ENCODE data around the gene EML1.

The EML1 gene

GRCh38 chr14:99841436-99842071, 48.3 kb downstream of the EML1 start:
- Histone ChIP-seq H3K4me3 (ENCODE audit: low read depth, low read length) (no peak overlapping the region), H3K36me3 (no peaks in the 10 kb centered on the region), H3K27me3 (no peaks in the 10 kb centered on the region), H3K9me3 (no peaks in the 10 kb centered on the region), H3K4me1 (no peaks in the 10 kb centered on the region)
- no peak for DNase-seq
- no peak for TF ChIP-seq CTCF (IDR thresholded peaks at IDR 0.05; ENCODE audit: low read depth, low read length)

GRCh38 chr14:99842141-99842540, 48.9 kb downstream of the EML1 start:
- H3K36me3 ChIP-seq: no peaks in the 10 kb centered on the region
- DNase-seq: no peak
- H3K9me3 ChIP-seq: no peaks in the 10 kb centered on the region
- no peak overlapping the region for H3K4me3 ChIP-seq (ENCODE audit: low read depth, low read length)
- no peaks in the 10 kb centered on the region for H3K4me1 ChIP-seq
- H3K27me3 ChIP-seq: no peaks in the 10 kb centered on the region
- TF ChIP-seq CTCF (IDR thresholded peaks at IDR 0.05; ENCODE audit: low read depth, low read length): no peak

- no peak for TF ChIP-seq CTCF (IDR thresholded peaks at IDR 0.05; ENCODE audit: low read depth, low read length)
- Histone ChIP-seq H3K4me3 (ENCODE audit: low read depth, low read length) (no peak overlapping the region), H3K36me3 (no peaks in the 10 kb centered on the region), H3K9me3 (no peaks in the 10 kb centered on the region), H3K4me1 (peaks cover 3% of the 10 kb centered on the region; the same call in 1 of the 2 replicates), H3K27me3 (no peaks in the 10 kb centered on the region)
- no peak for DNase-seq
Observed at GRCh38 chr14:99846808-99847207, 53.6 kb downstream of the EML1 start.

GRCh38 chr14:99850709-99851108, 57.5 kb downstream of the EML1 start:
- no peak for DNase-seq
- H3K27me3 ChIP-seq: no peaks in the 10 kb centered on the region
- no peak for TF ChIP-seq CTCF (IDR thresholded peaks at IDR 0.05; ENCODE audit: low read depth, low read length)

GRCh38 chr14:99852578-99852977, 59.4 kb downstream of the EML1 start:
- TF ChIP-seq CTCF (IDR thresholded peaks at IDR 0.05; ENCODE audit: low read depth, low read length): no peak
- H3K27me3 ChIP-seq: no peaks in the 10 kb centered on the region
- H3K4me1 ChIP-seq: peaks cover 3% of the 10 kb centered on the region; the same call in 1 of the 2 replicates
- 0 out of 2 replicates have a peak, but pooled peaks cover 3% of the 10 kb centered on the region for H3K36me3 ChIP-seq
- no peaks in the 10 kb centered on the region for H3K9me3 ChIP-seq
- DNase-seq: no peak
- H3K4me3 ChIP-seq (ENCODE audit: low read depth, low read length): no peak overlapping the region

More at GRCh38 chr14:99850709-99851108, 57.5 kb downstream of the EML1 start:
- H3K4me3 ChIP-seq (ENCODE audit: low read depth, low read length): no peak overlapping the region
- H3K4me1 ChIP-seq: peaks cover 3% of the 10 kb centered on the region; the same call in 1 of the 2 replicates
- no peaks in the 10 kb centered on the region for H3K9me3 ChIP-seq
- H3K36me3 ChIP-seq: 0 out of 2 replicates have a peak, but pooled peaks cover 3% of the 10 kb centered on the region

GRCh38 chr14:99853206-99853605, 60.0 kb downstream of the EML1 start:
- Histone ChIP-seq H3K4me3 (ENCODE audit: low read depth, low read length) (no peak overlapping the region), H3K4me1 (peaks cover 3% of the 10 kb centered on the region; the same call in 1 of the 2 replicates), H3K27me3 (no peaks in the 10 kb centered on the region), H3K9me3 (no peaks in the 10 kb centered on the region), H3K36me3 (0 out of 2 replicates have a peak, but pooled peaks cover 3% of the 10 kb centered on the region)
- DNase-seq: no peak
- TF ChIP-seq CTCF (IDR thresholded peaks at IDR 0.05; ENCODE audit: low read depth, low read length): no peak
